Smooth muscle cell (in vitro differentiated cells): ENCODE data around the gene PDE1A. TPM values are rescaled to one million over a fixed set of nuclear protein-coding genes. Genes with fewer than 3 reads are reported as not detected.

Experiments used
- DNase-seq: peaks from one replicate; lab custom pipeline; 2025; ENCODE audit not compliant: unreplicated experiment; lab: John Stamatoyannopoulos, UW
- H2AFZ ChIP-seq: fragments of 200-600 bp; sonication (generic); 2 replicates; pipeline ENCODE4 v1.6.0; 2016; ENCODE audit warnings: antibody characterized with exemption, low read depth, mild to moderate bottlenecking
- H3F3A ChIP-seq: fragments of 200-600 bp; sonication (generic); 2 replicates; pipeline ENCODE4 v1.6.0; 2017; ENCODE audit warnings: antibody characterized with exemption, low read depth
- H3K27ac ChIP-seq: fragments of 200-600 bp; sonication (generic); 2 replicates; pipeline ENCODE4 v1.5.1; 2016; ENCODE audit warnings: low read depth, mild to moderate bottlenecking
- H3K27me3 ChIP-seq: fragments of 200-600 bp; sonication (generic); 2 replicates; pipeline ENCODE4 v1.6.1; 2016; ENCODE audit warnings: low read depth, mild to moderate bottlenecking
- H3K36me3 ChIP-seq: fragments of 200-600 bp; sonication (generic); 2 replicates; pipeline ENCODE4 v1.5.1; 2016; ENCODE audit warnings: low read depth
- H3K4me1 ChIP-seq: fragments of 200-600 bp; sonication (generic); 2 replicates; pipeline ENCODE4 v1.5.1; 2016; ENCODE audit warnings: low read depth
- H3K4me2 ChIP-seq: fragments of 200-600 bp; sonication (generic); 2 replicates; pipeline ENCODE4 v1.6.0; 2016; ENCODE audit warnings: mild to moderate bottlenecking
- H3K4me3 ChIP-seq: fragments of 200-600 bp; sonication (generic); 2 replicates; pipeline ENCODE4 v1.5.1; 2016; ENCODE audit warnings: mild to moderate bottlenecking
- H3K79me2 ChIP-seq: fragments of 200-600 bp; sonication (generic); 2 replicates; pipeline ENCODE4 v1.6.0; 2016; ENCODE audit warnings: low read depth, mild to moderate bottlenecking
- H3K9ac ChIP-seq: fragments of 200-600 bp; sonication (generic); 2 replicates; pipeline ENCODE4 v1.6.0; 2016; ENCODE audit warnings: low read depth
- H3K9me3 ChIP-seq: fragments of 200-600 bp; sonication (generic); replicated peaks from 2 replicates; pipeline ENCODE4 v1.5.1; 2016; ENCODE audit warnings: low read depth
- H4K20me1 ChIP-seq: fragments of 200-600 bp; sonication (generic); 2 replicates; pipeline ENCODE4 v1.6.0; 2016; ENCODE audit warnings: low read depth
- WGBS: methylation state at CpG from one replicate; pipeline ENCODE4 v1.1.7; 2016; ENCODE audit warnings: low lambda C conversion rate; 5-methylcytosine and 5-hydroxymethylcytosine counted together
- polyA plus RNA-seq: library from polyadenylated mRNA; unstranded; fragments of >200 nt; fragmentation: Nextera tagmentation; extraction: Ambion mirVana; gene quantifications from 2 replicates; pipeline ENCODE4 v1.2.1, GENCODE V29; 2016
- total RNA-seq: library from RNA; depleted of rRNA; stranded (reverse); fragments of >200 nt; gene quantifications from 2 replicates; pipeline ENCODE4 v1.2.3, GENCODE V29; 2014
- TF ChIP-seq, protein P1 (sequence below): fragments of 200-600 bp; sonication (generic); IDR thresholded peaks from 2 replicates; pipeline ENCODE4 v1.5.1; 2017; ENCODE audit warnings: borderline replicate concordance, mild to moderate bottlenecking, antibody characterized with exemption; ENCODE audit not compliant: insufficient read depth, poor library complexity, severe bottlenecking

The PDE1A gene
- total and polyA plus RNA-seq, 2 experiments from 2014 or later, result 0.58 to 0.96 TPM

DNA sequence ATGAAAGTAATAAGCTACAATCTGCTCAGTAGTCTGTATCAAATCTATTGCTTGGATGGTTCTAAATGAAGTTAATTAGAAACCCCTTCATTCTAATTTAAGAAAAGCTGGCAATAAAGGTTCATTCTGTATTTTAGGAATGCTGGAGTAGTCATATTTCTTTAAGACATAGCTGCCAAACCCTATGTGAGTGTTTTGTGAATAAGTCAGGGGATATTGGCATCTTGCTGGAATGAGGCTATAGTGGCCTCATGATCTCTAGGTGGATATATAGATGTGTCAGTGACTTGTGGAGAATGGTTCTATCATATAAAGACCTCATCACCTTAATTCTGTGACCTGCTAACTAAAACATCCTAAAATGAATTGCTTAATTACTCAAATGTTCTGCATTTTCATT lies 196.3 kb downstream of the PDE1A start:
- TF ChIP-seq, protein P1, sequence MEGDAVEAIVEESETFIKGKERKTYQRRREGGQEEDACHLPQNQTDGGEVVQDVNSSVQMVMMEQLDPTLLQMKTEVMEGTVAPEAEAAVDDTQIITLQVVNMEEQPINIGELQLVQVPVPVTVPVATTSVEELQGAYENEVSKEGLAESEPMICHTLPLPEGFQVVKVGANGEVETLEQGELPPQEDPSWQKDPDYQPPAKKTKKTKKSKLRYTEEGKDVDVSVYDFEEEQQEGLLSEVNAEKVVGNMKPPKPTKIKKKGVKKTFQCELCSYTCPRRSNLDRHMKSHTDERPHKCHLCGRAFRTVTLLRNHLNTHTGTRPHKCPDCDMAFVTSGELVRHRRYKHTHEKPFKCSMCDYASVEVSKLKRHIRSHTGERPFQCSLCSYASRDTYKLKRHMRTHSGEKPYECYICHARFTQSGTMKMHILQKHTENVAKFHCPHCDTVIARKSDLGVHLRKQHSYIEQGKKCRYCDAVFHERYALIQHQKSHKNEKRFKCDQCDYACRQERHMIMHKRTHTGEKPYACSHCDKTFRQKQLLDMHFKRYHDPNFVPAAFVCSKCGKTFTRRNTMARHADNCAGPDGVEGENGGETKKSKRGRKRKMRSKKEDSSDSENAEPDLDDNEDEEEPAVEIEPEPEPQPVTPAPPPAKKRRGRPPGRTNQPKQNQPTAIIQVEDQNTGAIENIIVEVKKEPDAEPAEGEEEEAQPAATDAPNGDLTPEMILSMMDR, result no peak
- DNase-seq, result no peak
- Histone ChIP-seq H3K9me3 (no peaks in the 10 kb centered on the region), H3K36me3 (no peaks in the 10 kb centered on the region), H3K27me3 (no peaks in the 10 kb centered on the region), H3K4me1 (no peaks in the 10 kb centered on the region), H3K4me3 (no peak overlapping the region), H3K79me2 (no peaks in the 10 kb centered on the region), H3F3A (no peaks in the 10 kb centered on the region), H3K27ac (no peak overlapping the region), H3K4me2 (no peak overlapping the region), H2AFZ (no peak overlapping the region), H4K20me1 (no peaks in the 10 kb centered on the region), H3K9ac (no peak overlapping the region)

DNA sequence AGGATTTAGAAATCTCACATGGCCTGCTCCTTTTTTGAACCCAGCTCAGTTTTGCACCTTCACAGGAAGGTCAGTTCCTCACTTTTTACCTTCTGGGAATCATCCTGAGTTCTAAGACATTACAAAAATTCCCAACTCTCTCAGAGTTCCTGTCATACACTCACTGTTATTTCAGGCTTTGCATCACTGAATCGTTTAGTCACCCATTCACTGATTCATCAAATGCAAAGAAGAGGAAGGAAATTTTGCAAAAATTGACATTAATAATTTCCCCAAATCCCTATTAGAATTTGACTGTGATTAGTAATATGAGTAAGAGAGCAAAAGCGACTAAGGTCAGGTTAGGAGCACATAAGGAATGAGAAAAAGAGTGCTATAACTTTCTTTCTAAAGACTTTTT lies 197.5 kb downstream of the PDE1A start:
- H3K4me3 ChIP-seq, result no peak overlapping the region

DNA sequence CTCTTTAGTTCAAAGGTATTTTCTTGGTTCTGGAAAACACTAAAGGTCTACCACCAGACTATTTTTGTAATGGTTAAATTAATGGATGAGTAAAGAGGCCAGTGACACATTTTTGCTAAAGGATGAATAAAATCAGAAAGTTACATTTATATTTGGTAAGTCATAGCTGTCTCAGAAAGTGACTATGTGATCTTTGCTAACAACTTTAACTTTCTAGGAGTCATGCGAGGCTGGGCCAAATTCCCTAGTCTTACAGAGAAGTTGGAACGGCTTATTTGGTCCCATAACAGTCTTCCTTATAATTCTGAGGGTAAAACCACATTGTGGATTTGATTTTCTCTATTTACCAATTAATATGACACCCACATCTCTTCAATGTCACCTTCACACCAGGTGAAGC lies 198.1 kb downstream of the PDE1A start:
- no peak overlapping the region for H3K4me3 ChIP-seq
- no peaks in the 10 kb centered on the region for H3K9me3 ChIP-seq
- no peaks in the 10 kb centered on the region for H3K4me1 ChIP-seq
- H3K27ac ChIP-seq, result no peak overlapping the region
- H3F3A ChIP-seq, result no peaks in the 10 kb centered on the region
- H3K79me2 ChIP-seq, result no peaks in the 10 kb centered on the region
- H3K36me3 ChIP-seq, result no peaks in the 10 kb centered on the region
- no peak overlapping the region for H2AFZ ChIP-seq
- H3K4me2 ChIP-seq, result no peak overlapping the region
- no peaks in the 10 kb centered on the region for H3K27me3 ChIP-seq
- TF ChIP-seq, protein P1, result no peak
- no peak overlapping the region for H3K9ac ChIP-seq
- no peak for DNase-seq
- H4K20me1 ChIP-seq, result no peaks in the 10 kb centered on the region
- WGBS, result 93% methylated on average over 2 of the region's 2 CpGs

More for the DNA sequence above, 197.5 kb downstream of the PDE1A start:
- TF ChIP-seq, protein P1, result no peak
- Histone ChIP-seq H3K79me2 (no peaks in the 10 kb centered on the region), H3K36me3 (no peaks in the 10 kb centered on the region), H3K4me2 (no peak overlapping the region), H3K27me3 (no peaks in the 10 kb centered on the region), H3K9ac (no peak overlapping the region), H3K27ac (no peak overlapping the region), H3K9me3 (no peaks in the 10 kb centered on the region), H3F3A (no peaks in the 10 kb centered on the region), H4K20me1 (no peaks in the 10 kb centered on the region), H2AFZ (no peak overlapping the region), H3K4me1 (no peaks in the 10 kb centered on the region)
- WGBS, result 88% methylated on average over 2 of the region's 2 CpGs
- DNase-seq, result no peak

DNA sequence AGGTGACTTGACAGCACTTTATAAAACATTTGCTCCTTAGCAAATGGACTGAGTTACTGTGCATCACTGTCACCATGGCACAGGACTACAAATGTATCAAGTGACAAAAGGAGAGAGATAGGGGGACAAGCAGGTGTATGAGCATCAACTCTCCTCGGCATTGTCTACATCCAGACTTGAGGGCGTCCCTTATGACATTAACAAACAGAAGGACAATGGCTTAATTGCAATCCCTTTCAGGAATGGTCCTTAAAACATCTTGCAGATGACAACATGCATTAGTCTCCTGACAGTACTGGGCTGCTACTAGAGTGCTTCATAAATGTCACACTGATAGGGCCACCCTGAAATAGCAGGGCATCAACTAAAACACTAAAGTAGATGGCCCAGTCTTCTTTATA lies 198.8 kb downstream of the PDE1A start:
- Histone ChIP-seq H3K9ac (no peak overlapping the region), H3K79me2 (no peaks in the 10 kb centered on the region), H3K27ac (no peak overlapping the region), H3F3A (no peaks in the 10 kb centered on the region), H4K20me1 (no peaks in the 10 kb centered on the region), H3K36me3 (no peaks in the 10 kb centered on the region), H2AFZ (no peak overlapping the region), H3K9me3 (no peaks in the 10 kb centered on the region), H3K4me2 (no peak overlapping the region), H3K4me1 (no peaks in the 10 kb centered on the region), H3K27me3 (no peaks in the 10 kb centered on the region), H3K4me3 (no peak overlapping the region)
- TF ChIP-seq, protein P1, result no peak
- no peak for DNase-seq
- 41% methylated on average over 2 of the region's 2 CpGs for WGBS
